ENCODE measurements around the gene MRPL1. TPM values are rescaled to one million over a fixed set of nuclear protein-coding genes. Genes with fewer than 3 reads are reported as not detected.

Gene MRPL1
- total RNA-seq, 1 donor from 2014 or later: 6.2 TPM

GRCh38 chr4:78001531-78001930, 138.9 kb downstream of the MRPL1 start:
- intact Hi-C loops (cut with DNase I): no loop called here
- DNase-seq (ENCODE audit: low spot score in 2 of 2): no peak
- Histone ChIP-seq H3K4me1 (no peaks in the 10 kb centered on the region), H3K36me3 (no peaks in the 10 kb centered on the region), H3K9me3 (no peaks in the 10 kb centered on the region), H3K27me3 (no peaks in the 10 kb centered on the region), H3K27ac (no peak overlapping the region), H3K4me3 (no peak overlapping the region)
- TF ChIP-seq CTCF (IDR thresholded peaks at IDR 0.05): no peak

- H3K4me3 ChIP-seq: no peak overlapping the region
- H3K27me3 ChIP-seq: no peaks in the 10 kb centered on the region
- no peaks in the 10 kb centered on the region for H3K36me3 ChIP-seq
- H3K9me3 ChIP-seq: no peaks in the 10 kb centered on the region
- intact Hi-C loops (cut with DNase I): no loop called here
- H3K4me1 ChIP-seq: no peaks in the 10 kb centered on the region
- no peak for DNase-seq (ENCODE audit: low spot score in 2 of 2)
- no peak for TF ChIP-seq CTCF (IDR thresholded peaks at IDR 0.05)
- H3K27ac ChIP-seq: no peak overlapping the region
Measured at GRCh38 chr4:78002260-78002659, 139.6 kb downstream of the MRPL1 start.

Other genes with a start within 250 kb of the MRPL1 start
- gene CNOT6L, start 43.5 kb upstream of the MRPL1 start, total RNA-seq: 13.1 TPM
- gene FRAS1, start 194.5 kb downstream of the MRPL1 start, total RNA-seq: 0.75 TPM